WI38 (cell line): Measurements from ENCODE around the gene ZNF585A.

Experiments used
- H3K4me3 ChIP-seq: 2 replicates; pipeline ENCODE4 v1.5.1; 2011; ENCODE audit warnings: low read depth, mild to moderate bottlenecking, control low read depth, low read length
- TF ChIP-seq, protein P1 (sequence below): IDR thresholded peaks from 2 replicates; pipeline ENCODE4 v1.5.1; 2012; ENCODE audit warnings: low read depth, mild to moderate bottlenecking, control low read depth, low read length

Gene ZNF585A

DNA sequence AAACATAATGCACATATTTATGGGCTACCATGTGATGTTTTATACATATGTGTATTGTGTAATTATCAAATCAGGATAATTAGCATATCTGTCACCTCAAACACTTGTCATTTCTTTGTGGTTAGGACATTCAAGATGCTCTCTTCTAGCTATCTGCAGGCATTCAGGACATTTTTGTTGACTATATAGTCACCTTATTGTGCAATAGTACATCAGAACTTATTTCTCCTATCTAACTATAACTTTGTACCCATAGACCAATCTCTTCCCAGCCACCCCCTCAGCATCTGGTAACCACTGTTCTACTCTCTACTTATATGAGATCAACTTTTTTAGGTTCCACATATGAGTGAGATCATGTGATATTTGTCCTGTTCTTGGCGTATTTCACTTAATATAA is 73.9 kb downstream of the ZNF585A start:
- TF ChIP-seq, protein P1, sequence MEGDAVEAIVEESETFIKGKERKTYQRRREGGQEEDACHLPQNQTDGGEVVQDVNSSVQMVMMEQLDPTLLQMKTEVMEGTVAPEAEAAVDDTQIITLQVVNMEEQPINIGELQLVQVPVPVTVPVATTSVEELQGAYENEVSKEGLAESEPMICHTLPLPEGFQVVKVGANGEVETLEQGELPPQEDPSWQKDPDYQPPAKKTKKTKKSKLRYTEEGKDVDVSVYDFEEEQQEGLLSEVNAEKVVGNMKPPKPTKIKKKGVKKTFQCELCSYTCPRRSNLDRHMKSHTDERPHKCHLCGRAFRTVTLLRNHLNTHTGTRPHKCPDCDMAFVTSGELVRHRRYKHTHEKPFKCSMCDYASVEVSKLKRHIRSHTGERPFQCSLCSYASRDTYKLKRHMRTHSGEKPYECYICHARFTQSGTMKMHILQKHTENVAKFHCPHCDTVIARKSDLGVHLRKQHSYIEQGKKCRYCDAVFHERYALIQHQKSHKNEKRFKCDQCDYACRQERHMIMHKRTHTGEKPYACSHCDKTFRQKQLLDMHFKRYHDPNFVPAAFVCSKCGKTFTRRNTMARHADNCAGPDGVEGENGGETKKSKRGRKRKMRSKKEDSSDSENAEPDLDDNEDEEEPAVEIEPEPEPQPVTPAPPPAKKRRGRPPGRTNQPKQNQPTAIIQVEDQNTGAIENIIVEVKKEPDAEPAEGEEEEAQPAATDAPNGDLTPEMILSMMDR: no peak
- H3K4me3 ChIP-seq: no peak overlapping the region

DNA sequence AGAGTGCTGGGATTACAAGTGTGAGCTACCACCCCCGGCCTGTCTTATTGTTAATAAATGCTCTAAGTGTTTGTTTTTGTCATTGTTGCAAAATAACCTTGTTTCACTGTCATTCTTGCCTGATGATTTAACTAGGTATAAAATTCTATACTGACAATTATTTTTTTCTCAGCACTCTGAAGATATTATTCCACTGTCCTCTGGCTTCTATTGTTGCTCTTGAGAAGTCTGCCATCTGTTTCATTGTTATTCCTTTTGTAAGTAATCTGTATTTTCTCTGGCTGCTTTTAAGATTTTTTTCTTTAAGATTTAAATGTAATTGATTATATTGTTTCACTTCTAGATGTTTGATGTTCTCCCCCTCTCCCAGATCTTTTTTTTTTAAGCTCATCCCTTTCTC is 76.6 kb downstream of the ZNF585A start:
- no peak overlapping the region for H3K4me3 ChIP-seq
- TF ChIP-seq, protein P1: no peak
